GM21526 (cell line): ENCODE results near the gene PRPSAP2.

Experiments used
- ATAC-seq: cut with Tn5 transposase; IDR thresholded peaks from one replicate; pipeline ENCODE4 v1.9.1; 2021; ENCODE audit warnings: moderate library complexity; ENCODE audit not compliant: unreplicated experiment, low FRiP score

The PRPSAP2 gene

GRCh38 chr17:18977021-18977420, 119.1 kb downstream of the PRPSAP2 start:
- no peak for ATAC-seq

GRCh38 chr17:18977646-18978045, 119.7 kb downstream of the PRPSAP2 start:
- ATAC-seq = no peak

- ATAC-seq = no peak
Measured at GRCh38 chr17:18978050-18978449, 120.1 kb downstream of the PRPSAP2 start.

- ATAC-seq = no peak
Measured at GRCh38 chr17:18978655-18979054, 120.7 kb downstream of the PRPSAP2 start.
